SK-N-SH (cell line): ENCODE measurements around the gene DNAH10. TPM values are rescaled to one million over a fixed set of nuclear protein-coding genes. Genes with fewer than 3 reads are reported as not detected.

Experiments used
- CTCF ChIA-PET: fragments of 300-600, 350-600 bp; formaldehyde crosslinking; extraction: SDS; loops from one replicate; lab custom pipeline; 2021; lab: Yijun Ruan, JAX
- POLR2A ChIA-PET: fragments of 350-600 bp; sonication (Branson Sonifier 250); formaldehyde crosslinking; extraction: SDS; loops from one replicate; lab custom pipeline; 2020; ENCODE audit warnings: antibody characterized with exemption, inconsistent platforms; lab: Yijun Ruan, JAX
- DNase-seq: peaks from one replicate; pipeline ENCODE4 v3.0.0; 2012
- H2AFZ ChIP-seq: fragments of 200-600 bp; sonication (generic); 2 replicates; pipeline ENCODE4 v1.8.1; 2016; ENCODE audit warnings: antibody characterized with exemption, mild to moderate bottlenecking, low read depth
- H3F3A ChIP-seq: fragments of 200-600 bp; sonication (generic); replicated peaks from 2 replicates; pipeline ENCODE3; 2016; ENCODE audit warnings: antibody characterized with exemption, mild to moderate bottlenecking; ENCODE audit not compliant: insufficient read depth
- H3K27ac ChIP-seq, 2 experiments: fragments of 200-500 bp in 1 of 2; fragments of 200-600 bp in 1 of 2; sonication (Bioruptor generic) in 1 of 2; sonication (generic), shearing (Covaris generic) in 1 of 2; 2 replicates each; pipeline versions ENCODE4 v1.5.1 to v1.6.1; 2014 to 2016; ENCODE audit warnings: low read depth in 2 of 2, inconsistent platforms in 1 of 2, low read length in 1 of 2, mild to moderate bottlenecking in 1 of 2, mixed read lengths in 1 of 2
- H3K27me3 ChIP-seq: fragments of 200-600 bp; sonication (generic), shearing (Covaris generic); 2 replicates; pipeline ENCODE4 v1.6.1; 2016; ENCODE audit warnings: mixed run types; ENCODE audit not compliant: insufficient read depth
- H3K36me3 ChIP-seq, 2 experiments: fragments of 200-500 bp in 1 of 2; fragments of 200-600 bp in 1 of 2; sonication (Bioruptor generic) in 1 of 2; sonication (generic) in 1 of 2; replicated peaks in 1 of 2; 2 replicates each; pipeline versions ENCODE3 to v1.5.1; 2014 to 2016; ENCODE audit warnings: low read length in 1 of 2, mild to moderate bottlenecking in 1 of 2; ENCODE audit not compliant: insufficient read depth in 2 of 2, control insufficient read depth in 1 of 2
- H3K4me1 ChIP-seq, 2 experiments: fragments of 200-500 bp in 1 of 2; fragments of 200-600 bp in 1 of 2; sonication (Bioruptor generic) in 1 of 2; sonication (generic), shearing (Covaris generic) in 1 of 2; 2 replicates each; pipeline versions ENCODE4 v1.5.1 to v1.6.1; 2014 to 2016; ENCODE audit warnings: low read depth in 1 of 2, low read length in 1 of 2, mixed run types in 1 of 2; ENCODE audit not compliant: insufficient read depth in 2 of 2, control insufficient read depth in 1 of 2
- H3K4me2 ChIP-seq: fragments of 200-600 bp; sonication (generic), shearing (Covaris generic); 2 replicates; pipeline ENCODE4 v1.6.1; 2017; ENCODE audit warnings: mixed run types
- H3K4me3 ChIP-seq, 2 experiments: fragments of 200-500 bp in 1 of 2; fragments of 200-600 bp in 1 of 2; sonication (Bioruptor generic) in 1 of 2; sonication (generic), shearing (Covaris generic) in 1 of 2; 2 replicates each; pipeline versions ENCODE4 v1.5.1 to v1.8.1; 2014 to 2016; ENCODE audit warnings: low read depth in 2 of 2, inconsistent platforms in 1 of 2, low read length in 1 of 2, mild to moderate bottlenecking in 1 of 2, mixed read lengths in 1 of 2, moderate library complexity in 1 of 2
- H3K79me2 ChIP-seq: fragments of 200-600 bp; sonication (generic); 2 replicates; pipeline ENCODE4 v1.8.1; 2017; ENCODE audit warnings: mild to moderate bottlenecking; ENCODE audit not compliant: insufficient read depth
- H3K9ac ChIP-seq: fragments of 200-600 bp; sonication (generic); 2 replicates; pipeline ENCODE4 v1.6.1; 2017; ENCODE audit warnings: mixed run types
- H3K9me2 ChIP-seq: fragments of 200-600 bp; sonication (generic); 2 replicates; pipeline ENCODE4 v1.6.1; 2017; ENCODE audit warnings: mixed run types
- H3K9me3 ChIP-seq: fragments of 200-600 bp; sonication (generic); 2 replicates; pipeline ENCODE4 v1.6.1; 2017; ENCODE audit warnings: mixed run types, mild to moderate bottlenecking, moderate library complexity
- H4K20me1 ChIP-seq: fragments of 200-600 bp; sonication (generic); 2 replicates; pipeline ENCODE4 v1.6.1; 2017; ENCODE audit warnings: mild to moderate bottlenecking, mixed run types; ENCODE audit not compliant: insufficient read depth
- EP300 ChIP-seq, 2 experiments: IDR thresholded peaks; 2 replicates each; pipeline versions ENCODE4 v1.4.0 to v1.6.1; 2012; ENCODE audit warnings: borderline replicate concordance in 1 of 2, low read depth in 1 of 2, low read length in 1 of 2
- FOSL2 ChIP-seq: IDR thresholded peaks from 2 replicates; pipeline ENCODE4 v1.4.0; 2012; ENCODE audit warnings: low read depth, mild to moderate bottlenecking, moderate library complexity, borderline replicate concordance
- FOXJ3 ChIP-seq: sonication (generic); formaldehyde crosslinking; IDR thresholded peaks from 2 replicates; pipeline ENCODE4 v1.5.1; 2020; ENCODE audit warnings: mild to moderate bottlenecking, missing genetic modification reagents
- FOXM1 ChIP-seq: IDR thresholded peaks from 2 replicates; pipeline ENCODE4 v1.4.0; 2012; ENCODE audit warnings: low read depth, mild to moderate bottlenecking
- JUND ChIP-seq: IDR thresholded peaks from 2 replicates; pipeline ENCODE4 v1.4.0; 2012
- NRF1 ChIP-seq: IDR thresholded peaks from 2 replicates; pipeline ENCODE4 v1.6.1; 2012; ENCODE audit warnings: low read depth, mild to moderate bottlenecking, low read length
- PBX3 ChIP-seq: IDR thresholded peaks from 2 replicates; pipeline ENCODE4; 2012
- RAD21 ChIP-seq: IDR thresholded peaks from 2 replicates; pipeline ENCODE4 v1.6.1; 2012; ENCODE audit warnings: mild to moderate bottlenecking, low read length
- SIN3A ChIP-seq: IDR thresholded peaks from 2 replicates; pipeline ENCODE4 v1.6.1; 2012; ENCODE audit warnings: low read depth, mild to moderate bottlenecking, low read length, moderate library complexity, borderline replicate concordance
- TAF1 ChIP-seq: IDR thresholded peaks from 2 replicates; pipeline ENCODE4 v1.6.1; 2012; ENCODE audit warnings: low read depth, mild to moderate bottlenecking, low read length, moderate library complexity, borderline replicate concordance
- WGBS: methylation state at CpG from one replicate; pipeline ENCODE4 v1.1.6; 2017; ENCODE audit warnings: low lambda C conversion rate; 5-methylcytosine and 5-hydroxymethylcytosine counted together
- polyA plus RNA-seq, 3 experiments: library from polyadenylated mRNA; depleted of rRNA; stranded (reverse); fragments of >200 nt; gene quantifications; 2 replicates each; pipeline ENCODE4 v1.2.3, GENCODE V29; 2012
- TF ChIP-seq, protein P1 (sequence below): fragments of 200-600 bp; sonication (generic); IDR thresholded peaks from 2 replicates; pipeline ENCODE4 v1.6.1; 2017; ENCODE audit warnings: antibody characterized with exemption, mild to moderate bottlenecking, moderate library complexity

DNAH10 gene
- polyA plus RNA-seq, 1 of the 3 experiments (the other 2 are of a cell fraction) = 0.13 TPM

DNA sequence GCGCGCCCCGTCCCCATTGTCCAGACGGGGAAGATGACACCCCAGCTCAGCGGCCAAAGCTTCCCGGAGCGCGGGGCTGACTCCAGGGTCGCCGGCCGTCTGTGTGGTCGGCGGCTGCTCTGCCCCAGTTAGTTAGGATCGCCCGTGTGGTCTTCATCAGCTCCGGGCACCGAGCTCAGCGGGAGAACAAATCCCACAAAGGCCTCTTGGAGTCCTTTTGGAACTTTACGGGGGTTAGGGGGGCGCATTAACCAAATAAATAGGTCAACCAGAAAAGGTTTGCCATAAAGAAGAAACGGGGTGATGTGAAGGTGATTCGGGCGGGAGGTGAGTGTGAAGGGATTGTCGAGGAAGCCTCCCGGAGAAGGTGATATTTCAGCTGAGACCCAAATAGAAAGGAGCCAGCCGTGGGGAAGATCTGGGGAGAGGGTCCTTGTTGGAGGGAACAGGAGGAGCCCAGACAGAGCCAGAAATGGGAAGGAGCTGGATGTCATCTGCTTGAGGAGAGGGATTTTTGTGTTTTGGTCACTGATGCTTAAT is 49.3 kb upstream of the DNAH10 start:
- ChIA-PET CTCF (interaction anchor here (1.0 to 1.5 kb wide), 3 partner anchors 11 to 271 kb away, joined by 3 to 4 read pairs (median 4); no protein-coding TSS in a partner anchor), POLR2A (interaction anchor here (0.8 to 1.5 kb wide), 3 partner anchors 10 to 41 kb away, joined by 3 to 6 read pairs (median 4); partner anchors contain the start of gene TCTN2)
- Histone ChIP-seq H4K20me1 (no peaks in the 10 kb centered on the region), H3K27me3 (no peaks in the 10 kb centered on the region), H3K9ac (peak overlapping the region; percentile 79), H3K9me3 (no peaks in the 10 kb centered on the region), H3K36me3 (peaks cover 0 to 3% of the 10 kb centered on the region in 2 experiments), H3K79me2 (peaks cover 45% of the 10 kb centered on the region), H3K27ac (no peak overlapping the region; a peak in 1 of 4 replicates), H3K4me1 (peaks cover 5 to 12% of the 10 kb centered on the region in 2 experiments; a peak in 1 of 4 replicates), H3K9me2 (no peaks in the 10 kb centered on the region), H3K4me3 (peak overlapping the region; percentile 72 to 92), H2AFZ (peak overlapping the region; percentile 92), H3F3A (peaks cover 3% of the 10 kb centered on the region), H3K4me2 (peak overlapping the region; percentile 90)
- WGBS = 2% methylated on average over 13 of the region's 26 CpGs
- TF ChIP-seq FOXM1 (no peak), SIN3A (peak; percentile 4; the same call in 1 of the 2 replicates), EP300 (IDR thresholded peaks at IDR 0.05; ENCODE audit: borderline replicate concordance in 1 of 2, low read depth in 1 of 2, low read length in 1 of 2) (no peak)
- DNase-seq = no peak

DNA sequence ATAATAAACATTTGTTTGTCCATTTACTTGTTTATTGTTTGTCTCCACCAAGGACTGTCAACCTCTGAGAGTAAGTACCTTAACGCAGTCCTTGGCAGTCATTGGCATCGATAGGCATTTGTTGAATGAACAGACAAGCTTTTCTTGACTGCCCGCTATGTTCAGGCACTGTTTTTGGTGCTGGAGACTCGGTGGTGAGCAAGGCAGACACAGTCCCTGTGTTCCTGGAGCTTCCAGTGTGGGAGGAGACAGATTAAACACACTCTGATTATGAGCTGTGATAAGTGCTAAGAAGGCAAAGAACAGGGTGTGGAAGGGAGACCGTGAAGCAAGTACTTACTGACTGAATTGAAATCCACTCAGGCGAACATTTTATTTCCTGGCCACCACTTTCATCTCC is 48.7 kb upstream of the DNAH10 start:
- peak overlapping the region; percentile 72 to 92 for H3K4me3 ChIP-seq
- H3K9me3 ChIP-seq = no peaks in the 10 kb centered on the region
- no peak overlapping the region for H2AFZ ChIP-seq
- H4K20me1 ChIP-seq = no peaks in the 10 kb centered on the region
- no peak overlapping the region for H3K27ac ChIP-seq
- peaks cover 2% of the 10 kb centered on the region for H3F3A ChIP-seq
- TF ChIP-seq JUND (no peak), NRF1 (no peak), FOXJ3 (CRISPR knock-in tag) (no peak), PBX3 (no peak), RAD21 (no peak), FOSL2 (no peak), TAF1 (no peak), EP300 (IDR thresholded peaks at IDR 0.05; ENCODE audit: borderline replicate concordance in 1 of 2, low read depth in 1 of 2, low read length in 1 of 2) (no peak)
- TF ChIP-seq, protein P1, sequence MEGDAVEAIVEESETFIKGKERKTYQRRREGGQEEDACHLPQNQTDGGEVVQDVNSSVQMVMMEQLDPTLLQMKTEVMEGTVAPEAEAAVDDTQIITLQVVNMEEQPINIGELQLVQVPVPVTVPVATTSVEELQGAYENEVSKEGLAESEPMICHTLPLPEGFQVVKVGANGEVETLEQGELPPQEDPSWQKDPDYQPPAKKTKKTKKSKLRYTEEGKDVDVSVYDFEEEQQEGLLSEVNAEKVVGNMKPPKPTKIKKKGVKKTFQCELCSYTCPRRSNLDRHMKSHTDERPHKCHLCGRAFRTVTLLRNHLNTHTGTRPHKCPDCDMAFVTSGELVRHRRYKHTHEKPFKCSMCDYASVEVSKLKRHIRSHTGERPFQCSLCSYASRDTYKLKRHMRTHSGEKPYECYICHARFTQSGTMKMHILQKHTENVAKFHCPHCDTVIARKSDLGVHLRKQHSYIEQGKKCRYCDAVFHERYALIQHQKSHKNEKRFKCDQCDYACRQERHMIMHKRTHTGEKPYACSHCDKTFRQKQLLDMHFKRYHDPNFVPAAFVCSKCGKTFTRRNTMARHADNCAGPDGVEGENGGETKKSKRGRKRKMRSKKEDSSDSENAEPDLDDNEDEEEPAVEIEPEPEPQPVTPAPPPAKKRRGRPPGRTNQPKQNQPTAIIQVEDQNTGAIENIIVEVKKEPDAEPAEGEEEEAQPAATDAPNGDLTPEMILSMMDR = no peak
- H3K79me2 ChIP-seq = peaks cover 45% of the 10 kb centered on the region
- ChIA-PET POLR2A (no interaction called here), CTCF (interaction anchor here (1.0 to 1.5 kb wide), 2 partner anchors 12 to 271 kb away, joined by 3 to 4 read pairs; no protein-coding TSS in a partner anchor)
- peaks cover 5 to 12% of the 10 kb centered on the region in 2 experiments; a peak in 1 of 4 replicates for H3K4me1 ChIP-seq
- no peaks in the 10 kb centered on the region for H3K27me3 ChIP-seq
- WGBS = 25% methylated on average over 6 of the region's 6 CpGs
- H3K4me2 ChIP-seq = peak overlapping the region; percentile 90
- no peaks in the 10 kb centered on the region for H3K9me2 ChIP-seq
- H3K9ac ChIP-seq = peak overlapping the region; percentile 79; the same call in 1 of the 2 replicates
- peaks cover 0 to 3% of the 10 kb centered on the region in 2 experiments for H3K36me3 ChIP-seq
- peak; percentile 27 for DNase-seq
